K562 (cell line): Measurements from ENCODE around the gene ABCB10. TPM values are rescaled to one million over a fixed set of nuclear protein-coding genes. Genes with fewer than 3 reads are reported as not detected.

Experiments used
- CHD7 ChIP-seq: fragments of 200-600 bp; sonication (generic); IDR thresholded peaks from one replicate; pipeline ENCODE4 v1.6.1; 2012; ENCODE audit warnings: mild to moderate bottlenecking, low read depth, low read length, inconsistent platforms
- EWSR1 ChIP-seq: fragments of 450-650 bp; IDR thresholded peaks from 2 replicates; pipeline ENCODE4 v1.6.1; 2018; ENCODE audit warnings: borderline replicate concordance, mild to moderate bottlenecking, low read depth, moderate library complexity; ENCODE audit not compliant: partially characterized antibody
- POLR2H ChIP-seq: IDR thresholded peaks from 2 replicates; pipeline ENCODE4 v1.6.1; 2016; ENCODE audit warnings: missing genetic modification characterization, low read depth, mild to moderate bottlenecking, control low read depth, missing compliant biosample characterization, moderate library complexity
- TOE1 ChIP-seq, 2 experiments: fragments of 450-650 bp in 1 of 2; sonication (generic) in 1 of 2; formaldehyde crosslinking in 1 of 2; IDR thresholded peaks; 2 replicates each; pipeline versions ENCODE4 v1.7.1 to v1.8.0; 2016 to 2022; ENCODE audit warnings: borderline replicate concordance in 2 of 2, mild to moderate bottlenecking in 2 of 2, antibody characterized with exemption in 1 of 2, inconsistent platforms in 1 of 2, low read depth in 1 of 2, missing genetic modification reagents in 1 of 2, moderate library complexity in 1 of 2
- ZKSCAN1 ChIP-seq: fragments of 150-350 bp; IDR thresholded peaks from 2 replicates; pipeline ENCODE4 v1.6.1; 2016; ENCODE audit warnings: low read depth, low read length
- polyA plus RNA-seq, 8 experiments: library from polyadenylated mRNA; depleted of rRNA in 4 of 8; stranded (reverse) in 5 of 8; unstranded in 3 of 8; fragments of >200 nt; fragmentation: Nextera tagmentation in 2 of 8; fragmentation: Illumina TruSeq in 1 of 8; extraction: Ambion mirVana in 2 of 8; extraction: Trizol in 1 of 8; gene quantifications; 2 replicates each; pipeline versions ENCODE4 v1.2.1 to v1.2.3, GENCODE V29; 2011 to 2014; ENCODE audit warnings: inconsistent platforms in 1 of 8, missing spikeins in 1 of 8
- total RNA-seq, 7 experiments: library from RNA; depleted of rRNA in 6 of 7; stranded (reverse); fragments of >200 nt in 6 of 7; fragmentation: Illumina TruSeq in 2 of 7; extraction: Trizol in 2 of 7; gene quantifications; 2 replicates each; pipeline versions ENCODE4 v1.2.1 to v1.2.3, GENCODE V29; 2011 to 2021; ENCODE audit warnings: low replicate concordance in 1 of 7
- TF ChIP-seq, protein P1 (sequence below), 2 experiments: fragments of 150-350 bp in 1 of 2; IDR thresholded peaks; 2 replicates each; pipeline ENCODE4 v1.6.1; 2012 to 2016; ENCODE audit warnings: low read depth in 2 of 2, low read length in 2 of 2, mild to moderate bottlenecking in 1 of 2, moderate library complexity in 1 of 2
- TF ChIP-seq, protein P2 (sequence below): sonication (generic); IDR thresholded peaks from 2 replicates; pipeline ENCODE4 v1.6.1; 2016

Gene ABCB10
- total and polyA plus RNA-seq, 9 of the 15 experiments (the other 6 are each of a cell fraction or from before 2014, with no cell fraction given) = 12.4 to 54.8 (median 36.4) TPM

- TF ChIP-seq CHD7 = peak; percentile 3
- TF ChIP-seq POLR2H (tag) = peak; percentile 97
- TF ChIP-seq, protein P1, sequence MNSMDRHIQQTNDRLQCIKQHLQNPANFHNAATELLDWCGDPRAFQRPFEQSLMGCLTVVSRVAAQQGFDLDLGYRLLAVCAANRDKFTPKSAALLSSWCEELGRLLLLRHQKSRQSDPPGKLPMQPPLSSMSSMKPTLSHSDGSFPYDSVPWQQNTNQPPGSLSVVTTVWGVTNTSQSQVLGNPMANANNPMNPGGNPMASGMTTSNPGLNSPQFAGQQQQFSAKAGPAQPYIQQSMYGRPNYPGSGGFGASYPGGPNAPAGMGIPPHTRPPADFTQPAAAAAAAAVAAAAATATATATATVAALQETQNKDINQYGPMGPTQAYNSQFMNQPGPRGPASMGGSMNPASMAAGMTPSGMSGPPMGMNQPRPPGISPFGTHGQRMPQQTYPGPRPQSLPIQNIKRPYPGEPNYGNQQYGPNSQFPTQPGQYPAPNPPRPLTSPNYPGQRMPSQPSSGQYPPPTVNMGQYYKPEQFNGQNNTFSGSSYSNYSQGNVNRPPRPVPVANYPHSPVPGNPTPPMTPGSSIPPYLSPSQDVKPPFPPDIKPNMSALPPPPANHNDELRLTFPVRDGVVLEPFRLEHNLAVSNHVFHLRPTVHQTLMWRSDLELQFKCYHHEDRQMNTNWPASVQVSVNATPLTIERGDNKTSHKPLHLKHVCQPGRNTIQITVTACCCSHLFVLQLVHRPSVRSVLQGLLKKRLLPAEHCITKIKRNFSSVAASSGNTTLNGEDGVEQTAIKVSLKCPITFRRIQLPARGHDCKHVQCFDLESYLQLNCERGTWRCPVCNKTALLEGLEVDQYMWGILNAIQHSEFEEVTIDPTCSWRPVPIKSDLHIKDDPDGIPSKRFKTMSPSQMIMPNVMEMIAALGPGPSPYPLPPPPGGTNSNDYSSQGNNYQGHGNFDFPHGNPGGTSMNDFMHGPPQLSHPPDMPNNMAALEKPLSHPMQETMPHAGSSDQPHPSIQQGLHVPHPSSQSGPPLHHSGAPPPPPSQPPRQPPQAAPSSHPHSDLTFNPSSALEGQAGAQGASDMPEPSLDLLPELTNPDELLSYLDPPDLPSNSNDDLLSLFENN (IDR thresholded peaks at IDR 0.05; ENCODE audit: low read depth in 2 of 2, low read length in 2 of 2) = peak in 1 of 2 experiments; percentile 65; a peak in 1 of 4 replicates
- TF ChIP-seq, protein P2, sequence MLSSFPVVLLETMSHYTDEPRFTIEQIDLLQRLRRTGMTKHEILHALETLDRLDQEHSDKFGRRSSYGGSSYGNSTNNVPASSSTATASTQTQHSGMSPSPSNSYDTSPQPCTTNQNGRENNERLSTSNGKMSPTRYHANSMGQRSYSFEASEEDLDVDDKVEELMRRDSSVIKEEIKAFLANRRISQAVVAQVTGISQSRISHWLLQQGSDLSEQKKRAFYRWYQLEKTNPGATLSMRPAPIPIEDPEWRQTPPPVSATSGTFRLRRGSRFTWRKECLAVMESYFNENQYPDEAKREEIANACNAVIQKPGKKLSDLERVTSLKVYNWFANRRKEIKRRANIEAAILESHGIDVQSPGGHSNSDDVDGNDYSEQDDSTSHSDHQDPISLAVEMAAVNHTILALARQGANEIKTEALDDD = peak; percentile 60; the same call in 1 of the 2 replicates
- TF ChIP-seq EWSR1 = no peak
- no peak for TF ChIP-seq TOE1 (IDR thresholded peaks at IDR 0.05; ENCODE audit: borderline replicate concordance)
- TF ChIP-seq TOE1 (CRISPR knock-in tag; IDR thresholded peaks at IDR 0.05; ENCODE audit: borderline replicate concordance, low read depth) = no peak
- no peak; the same call in 1 of the 2 replicates for TF ChIP-seq ZKSCAN1
Observed at GRCh38 chr1:229507951-229508822, 50.3 kb downstream of the ABCB10 start, which contains the start of gene NUP133 (continued).
